NCI-H446 (cell line): Measurements from ENCODE around the gene TMEM30A.
A peak's percentile ranks its signal among the peaks of the same experiment; 100 is the strongest.

Experiments used
- DNase-seq, 2 experiments: peaks; one replicate each; lab custom pipeline; 2025; lab: John Stamatoyannopoulos, UW

Gene TMEM30A

GRCh38 chr6:75215291-75215690 lies 69.3 kb downstream of the TMEM30A start:
- DNase-seq, result no peak

GRCh38 chr6:75213732-75214131 lies 70.9 kb downstream of the TMEM30A start:
- no peak for DNase-seq

- DNase-seq, result no peak
Observed at GRCh38 chr6:75213112-75213511, 71.5 kb downstream of the TMEM30A start.

- no peak for DNase-seq
Observed at GRCh38 chr6:75211920-75212590, 72.5 kb downstream of the TMEM30A start.

GRCh38 chr6:75210885-75211739 lies 73.5 kb downstream of the TMEM30A start:
- peak; percentile 28 to 58 for DNase-seq

GRCh38 chr6:75209184-75209723 lies 75.3 kb downstream of the TMEM30A start:
- DNase-seq, result no peak

- DNase-seq, result peak; percentile 48 to 56
Observed at GRCh38 chr6:75208298-75209183, 76.1 kb downstream of the TMEM30A start.

- DNase-seq, result no peak
Observed at GRCh38 chr6:75206576-75207342, 77.8 kb downstream of the TMEM30A start.

GRCh38 chr6:75205776-75206575 lies 78.6 kb downstream of the TMEM30A start, which contains the start of gene COL12A1:
TSS of gene COL12A1 (minus strand) at chr6:75206053. CDS start at chr6:75202792, 3,261 bp downstream.
- DNase-seq, result no peak

- DNase-seq, result no peak
Observed at GRCh38 chr6:75204959-75205775, 79.4 kb downstream of the TMEM30A start.

- DNase-seq, result peak; percentile 7 to 36
Observed at GRCh38 chr6:75204217-75204958, 80.2 kb downstream of the TMEM30A start.

GRCh38 chr6:75203721-75204120 lies 80.9 kb downstream of the TMEM30A start:
- DNase-seq, result no peak
